HepG2 (cell line): ENCODE data around the gene HDGFL3. TPM values are rescaled to one million over a fixed set of nuclear protein-coding genes. Genes with fewer than 3 reads are reported as not detected.

Source experiments
- ATAC-seq: fragments of 200-7000 bp; cut with Tn5 transposase; 3 replicates; pipeline ENCODE4 v1.9.1; 2020; ENCODE audit warnings: mild to moderate bottlenecking, moderate library complexity
- BruUV-seq: library from RNA; stranded (reverse); fragments of 400-500 nt; replicated peaks from 2 replicates; lab custom pipeline; 2021; lab: Mats Ljungman, UMichigan
- CTCF ChIA-PET: fragments of 300-600 bp; formaldehyde crosslinking; extraction: SDS; loops from one replicate; lab custom pipeline; 2021; ENCODE audit warnings: low total read pairs, inconsistent platforms, low intra/inter-chr PET ratio; lab: Yijun Ruan, JAX
- POLR2A ChIA-PET: fragments of 350-600 bp; sonication (Branson Sonifier 250); formaldehyde crosslinking; loops from one replicate; lab custom pipeline; 2020; ENCODE audit warnings: antibody characterized with exemption, inconsistent platforms; lab: Yijun Ruan, JAX
- DNase-seq: peaks from one replicate; pipeline ENCODE4 v3.0.0-alpha.2; 2015; ENCODE audit warnings: low spot score
- FAIRE-seq: peaks from 3 replicates; lab custom pipeline; 2011; peaks lifted over from hg19 to GRCh38; lab: Jason Lieb, UNC
- H2AFZ ChIP-seq: one replicate; pipeline ENCODE4 v1.6.1; 2011; ENCODE audit warnings: low read length, inconsistent platforms
- H3K27ac ChIP-seq: fragments of 300-600 bp; 3 replicates; pipeline ENCODE4 v1.8.0; 2011; ENCODE audit warnings: mixed run types, mild to moderate bottlenecking, mixed read lengths, low read length, inconsistent platforms; ENCODE audit not compliant: insufficient read depth; ENCODE audit errors: extremely low read length
- H3K27me3 ChIP-seq, 2 experiments: fragments of 200-600 bp in 1 of 2; 2 replicates in 1 of 2; 3 replicates in 1 of 2; pipeline versions ENCODE4 v1.6.0 to v1.8.0; 2011; ENCODE audit warnings: low read length in 2 of 2, mild to moderate bottlenecking in 2 of 2, moderate library complexity in 2 of 2, inconsistent platforms in 1 of 2; ENCODE audit not compliant: insufficient read depth in 2 of 2, control insufficient read depth in 1 of 2
- H3K36me3 ChIP-seq, 2 experiments: fragments of 200-600 bp in 1 of 2; replicated peaks in 1 of 2; 2 replicates in 1 of 2; 3 replicates in 1 of 2; pipeline versions ENCODE4 v1.5.1 to v1.8.0; 2011; ENCODE audit warnings: low read length in 2 of 2, inconsistent platforms in 1 of 2; ENCODE audit not compliant: insufficient read depth in 2 of 2, control insufficient read depth in 1 of 2
- H3K4me1 ChIP-seq: 2 replicates; pipeline ENCODE4 v1.5.1; 2012; ENCODE audit warnings: low read length, inconsistent platforms; ENCODE audit not compliant: insufficient read depth
- H3K4me2 ChIP-seq: 2 replicates; pipeline ENCODE4 v1.6.0; 2011; ENCODE audit warnings: low read depth, low read length, inconsistent platforms
- H3K4me3 ChIP-seq, 3 experiments: fragments of 200-600 bp in 1 of 3; sonication (generic), shearing (Covaris generic) in 1 of 3; replicated peaks in 1 of 3; 2 replicates each; pipeline ENCODE4 v1.5.1; 2011 to 2016; ENCODE audit warnings: low read length in 3 of 3, inconsistent platforms in 2 of 3, low read depth in 2 of 3, mild to moderate bottlenecking in 2 of 3, control low read depth in 1 of 3, mixed read lengths in 1 of 3; ENCODE audit not compliant: insufficient read depth in 1 of 3
- H3K79me2 ChIP-seq: one replicate; pipeline ENCODE4 v1.6.1; 2011; ENCODE audit warnings: low read length, inconsistent platforms; ENCODE audit not compliant: insufficient read depth
- H3K9ac ChIP-seq: 2 replicates; pipeline ENCODE4 v1.6.0; 2011; ENCODE audit warnings: mild to moderate bottlenecking, low read depth, low read length, inconsistent platforms; ENCODE audit not compliant: insufficient read depth
- H3K9me3 ChIP-seq: 2 replicates; pipeline ENCODE4 v1.5.1; 2012; ENCODE audit warnings: mild to moderate bottlenecking, low read length
- H4K20me1 ChIP-seq: 2 replicates; pipeline ENCODE4 v1.6.0; 2011; ENCODE audit warnings: inconsistent platforms, mild to moderate bottlenecking, low read length, moderate library complexity; ENCODE audit not compliant: insufficient read depth
- ATRX ChIP-seq: sonication (generic); formaldehyde crosslinking; IDR thresholded peaks from 2 replicates; pipeline ENCODE4 v1.4.0; 2020; ENCODE audit warnings: missing genetic modification reagents, borderline replicate concordance
- BHLHE40 ChIP-seq: IDR thresholded peaks from 2 replicates; pipeline ENCODE4 v1.6.1; 2011; ENCODE audit warnings: low read length, improper control_type of control experiment
- CHCHD3 ChIP-seq: sonication (generic); formaldehyde crosslinking; IDR thresholded peaks from 2 replicates; pipeline ENCODE4 v1.8.0; 2022; ENCODE audit warnings: mild to moderate bottlenecking, missing genetic modification reagents, moderate library complexity
- CHD2 ChIP-seq: IDR thresholded peaks from 2 replicates; pipeline ENCODE4 v1.6.1; 2011; ENCODE audit warnings: low read depth, low read length, improper control_type of control experiment
- DMAP1 ChIP-seq: IDR thresholded peaks from 2 replicates; pipeline ENCODE4 v1.6.1; 2016
- FOXM1 ChIP-seq: sonication (generic); formaldehyde crosslinking; IDR thresholded peaks from 2 replicates; pipeline ENCODE4 v1.5.0; 2020; ENCODE audit warnings: missing genetic modification reagents
- MAFF ChIP-seq: IDR thresholded peaks from 2 replicates; pipeline ENCODE4 v1.6.1; 2011; ENCODE audit warnings: low read depth, low read length, improper control_type of control experiment
- MEF2D ChIP-seq: sonication (generic); formaldehyde crosslinking; IDR thresholded peaks from 2 replicates; pipeline ENCODE4 v1.5.1; 2020; ENCODE audit warnings: mild to moderate bottlenecking, missing genetic modification reagents
- MIXL1 ChIP-seq: IDR thresholded peaks from 2 replicates; pipeline ENCODE4 v1.6.1; 2016
- PAWR ChIP-seq: sonication (generic); formaldehyde crosslinking; IDR thresholded peaks from 2 replicates; pipeline ENCODE4 v1.4.0; 2020; ENCODE audit warnings: missing genetic modification reagents, mild to moderate bottlenecking, borderline replicate concordance
- POLR2AphosphoS2 ChIP-seq: IDR thresholded peaks from 2 replicates; pipeline ENCODE4 v1.6.1; 2011; ENCODE audit warnings: low read depth, low read length, improper control_type of control experiment
- RBAK ChIP-seq: sonication (generic); formaldehyde crosslinking; IDR thresholded peaks from 2 replicates; pipeline ENCODE4 v1.5.1; 2020; ENCODE audit warnings: mild to moderate bottlenecking, missing genetic modification reagents
- RFXANK ChIP-seq: IDR thresholded peaks from 2 replicates; pipeline ENCODE4 v1.6.1; 2016
- ZBED4 ChIP-seq: sonication (generic); formaldehyde crosslinking; IDR thresholded peaks from 2 replicates; pipeline ENCODE4 v1.4.0; 2020; ENCODE audit warnings: missing genetic modification reagents, borderline replicate concordance
- ZNF615 ChIP-seq: sonication (generic); formaldehyde crosslinking; IDR thresholded peaks from 2 replicates; pipeline ENCODE4 v1.5.0; 2020; ENCODE audit warnings: mild to moderate bottlenecking, missing genetic modification reagents, borderline replicate concordance
- ZSCAN31 ChIP-seq: sonication (generic); formaldehyde crosslinking; IDR thresholded peaks from 2 replicates; pipeline ENCODE4 v1.5.0; 2020; ENCODE audit warnings: low read depth, mild to moderate bottlenecking, missing genetic modification reagents
- WGBS: methylation state at CpG from one replicate; pipeline ENCODE4 v1.1.6; 2017; ENCODE audit warnings: low lambda C conversion rate; 5-methylcytosine and 5-hydroxymethylcytosine counted together
- in situ Hi-C: cut with HindIII; loops from 2 replicates; pipeline ENCODE4 v1.10.0; 2017; ENCODE audit warnings: low pct_unique_long_range_greater_than_20kb; ENCODE audit not compliant: extremely low pct_ligation_motif_present
- intact Hi-C: fragments of 100-400 bp; cut with micrococcal nuclease; formaldehyde crosslinking; loops from one replicate; pipeline ENCODE4 v1.10.0; 2022; ENCODE audit not compliant: unreplicated experiment
- polyA plus RNA-seq, 8 experiments: library from polyadenylated mRNA; depleted of rRNA in 3 of 8; stranded (reverse) in 7 of 8; unstranded in 1 of 8; fragments of >200 nt; fragmentation: Illumina TruSeq in 4 of 8; extraction: Trizol in 4 of 8; gene quantifications; 2 replicates each; pipeline versions ENCODE4 v1.2.1 to v1.2.3, GENCODE V29; 2011 to 2016; ENCODE audit warnings: low read depth in 4 of 8, missing spikeins in 1 of 8, mixed read lengths in 1 of 8; ENCODE audit not compliant: insufficient read depth in 1 of 8
- total RNA-seq, 5 experiments: library from RNA; depleted of rRNA; stranded (reverse); fragments of >200 nt; fragmentation: Illumina TruSeq; extraction: Trizol; gene quantifications; 2 replicates each; pipeline ENCODE4 v1.2.3, GENCODE V29; 2016; ENCODE audit warnings: low read depth in 1 of 5

HDGFL3 gene
- total and polyA plus RNA-seq, 2 of the 13 experiments (the other 11 are each of a cell fraction or from before 2014, with no cell fraction given): 0.07 to 0.09 TPM

GRCh38 chr15:83112233-83112955 lies 95.2 kb downstream of the HDGFL3 start:
- TF ChIP-seq ZSCAN31 (CRISPR knock-in tag) (no peak), MEF2D (no peak), RBAK (no peak), PAWR (CRISPR knock-in tag) (no peak), CHCHD3 (no peak), RFXANK (CRISPR knock-in tag) (no peak), BHLHE40 (no peak), MIXL1 (CRISPR knock-in tag) (no peak), ZNF615 (CRISPR knock-in tag) (no peak), CHD2 (no peak), FOXM1 (CRISPR knock-in tag) (no peak), POLR2AphosphoS2 (no peak), ATRX (no peak), DMAP1 (no peak), MAFF (no peak), ZBED4 (CRISPR knock-in tag) (no peak)

More at GRCh38 chr15:83112233-83112955, 95.2 kb downstream of the HDGFL3 start:
- Histone ChIP-seq H3K4me3 (no peak overlapping the region), H3K9ac (no peak overlapping the region), H3K4me1 (no peaks in the 10 kb centered on the region), H4K20me1 (no peaks in the 10 kb centered on the region), H3K79me2 (no peaks in the 10 kb centered on the region), H3K27ac (no peak overlapping the region), H2AFZ (no peak overlapping the region), H3K9me3 (no peaks in the 10 kb centered on the region), H3K27me3 (peaks cover 2 to 46% of the 10 kb centered on the region in 2 experiments; a peak in 3 of 5 replicates), H3K36me3 (no peaks in the 10 kb centered on the region), H3K4me2 (no peak overlapping the region)
- no peak for ATAC-seq
- POLR2A ChIA-PET: no interaction called here
- WGBS: 9% methylated on average over 8 of the region's 8 CpGs
- no peak for DNase-seq
- BruUV-seq: no TSS peak
- no peak for FAIRE-seq
- intact Hi-C loops (no loop called here), in situ Hi-C loops (no loop called here)
- CTCF ChIA-PET: no interaction called here
